OCI-LY1 (cell line): ENCODE measurements around the gene PRSS53.

Source experiments
- H2AFZ ChIP-seq: fragments of 200-600 bp; sonication (generic), shearing (Covaris generic); 2 replicates; pipeline ENCODE4 v1.6.0; 2014; ENCODE audit warnings: antibody characterized with exemption, mild to moderate bottlenecking, low read length
- H3F3A ChIP-seq: fragments of 200-600 bp; sonication (generic), shearing (Covaris generic); 2 replicates; pipeline ENCODE4 v1.6.0; 2014; ENCODE audit warnings: mild to moderate bottlenecking, antibody characterized with exemption, low read length, moderate library complexity; ENCODE audit not compliant: insufficient read depth
- H3K27ac ChIP-seq: fragments of 200-600 bp; sonication (generic); 2 replicates; pipeline ENCODE4 v1.5.1; 2014; ENCODE audit warnings: low read length, mixed run types, mild to moderate bottlenecking, low read depth; ENCODE audit not compliant: poor library complexity, severe bottlenecking
- H3K27me3 ChIP-seq: fragments of 200-600 bp; sonication (generic); 2 replicates; pipeline ENCODE4 v1.6.0; 2014; ENCODE audit warnings: antibody characterized with exemption, mild to moderate bottlenecking, low read length, moderate library complexity; ENCODE audit not compliant: insufficient read depth
- H3K36me3 ChIP-seq: fragments of 200-600 bp; sonication (generic); 2 replicates; pipeline ENCODE4 v1.6.1; 2014; ENCODE audit warnings: mild to moderate bottlenecking, antibody characterized with exemption, low read length, moderate library complexity, mixed read lengths; ENCODE audit not compliant: insufficient read depth
- H3K4me1 ChIP-seq: fragments of 200-600 bp; sonication (generic); 2 replicates; pipeline ENCODE4 v1.5.1; 2014; ENCODE audit warnings: mild to moderate bottlenecking, low read length, moderate library complexity; ENCODE audit not compliant: insufficient read depth, severe bottlenecking
- H3K4me2 ChIP-seq: fragments of 200-600 bp; sonication (generic), shearing (Covaris generic); 2 replicates; pipeline ENCODE4 v1.6.1; 2014; ENCODE audit warnings: low read length
- H3K4me3 ChIP-seq: fragments of 200-600 bp; sonication (generic); 2 replicates; pipeline ENCODE4 v1.5.1; 2014; ENCODE audit warnings: low read length, low read depth, mild to moderate bottlenecking, mixed read lengths; ENCODE audit not compliant: poor library complexity, severe bottlenecking
- H3K79me2 ChIP-seq: fragments of 200-600 bp; shearing (Covaris generic); 2 replicates; pipeline ENCODE4 v1.6.1; 2016; ENCODE audit warnings: mixed run types, low read length, mixed read lengths; ENCODE audit not compliant: insufficient read depth
- H3K9ac ChIP-seq: fragments of 200-600 bp; sonication (generic), shearing (Covaris generic); 2 replicates; pipeline ENCODE4 v1.6.1; 2014; ENCODE audit warnings: mild to moderate bottlenecking, low read length, mixed read lengths
- H3K9me2 ChIP-seq: fragments of 200-600 bp; sonication (generic), shearing (Covaris generic); 2 replicates; pipeline ENCODE4 v1.6.1; 2014; ENCODE audit warnings: low read depth, mild to moderate bottlenecking, low read length, mixed read lengths
- H3K9me3 ChIP-seq: fragments of 200-600 bp; shearing (Covaris generic); 2 replicates; pipeline ENCODE4 v1.6.1; 2014; ENCODE audit warnings: low read length, mixed read lengths
- H4K20me1 ChIP-seq: fragments of 200-600 bp; sonication (generic), shearing (Covaris generic); 2 replicates; pipeline ENCODE4 v1.6.0; 2016; ENCODE audit warnings: mild to moderate bottlenecking, low read length; ENCODE audit not compliant: insufficient read depth
- EZH2 ChIP-seq: fragments of 200-600 bp; sonication (generic), shearing (Covaris generic); IDR thresholded peaks from 2 replicates; pipeline ENCODE4 v1.8.0; 2017; ENCODE audit warnings: borderline replicate concordance, mixed run types, mild to moderate bottlenecking, antibody characterized with exemption, low read length, moderate library complexity, mixed read lengths
- TF ChIP-seq, protein P1 (sequence below): fragments of 200-600 bp; sonication (generic), shearing (Covaris generic); IDR thresholded peaks from 2 replicates; pipeline ENCODE4 v1.5.1; 2017; ENCODE audit warnings: mild to moderate bottlenecking, antibody characterized with exemption, low read length, moderate library complexity, mixed read lengths

The PRSS53 gene

DNA sequence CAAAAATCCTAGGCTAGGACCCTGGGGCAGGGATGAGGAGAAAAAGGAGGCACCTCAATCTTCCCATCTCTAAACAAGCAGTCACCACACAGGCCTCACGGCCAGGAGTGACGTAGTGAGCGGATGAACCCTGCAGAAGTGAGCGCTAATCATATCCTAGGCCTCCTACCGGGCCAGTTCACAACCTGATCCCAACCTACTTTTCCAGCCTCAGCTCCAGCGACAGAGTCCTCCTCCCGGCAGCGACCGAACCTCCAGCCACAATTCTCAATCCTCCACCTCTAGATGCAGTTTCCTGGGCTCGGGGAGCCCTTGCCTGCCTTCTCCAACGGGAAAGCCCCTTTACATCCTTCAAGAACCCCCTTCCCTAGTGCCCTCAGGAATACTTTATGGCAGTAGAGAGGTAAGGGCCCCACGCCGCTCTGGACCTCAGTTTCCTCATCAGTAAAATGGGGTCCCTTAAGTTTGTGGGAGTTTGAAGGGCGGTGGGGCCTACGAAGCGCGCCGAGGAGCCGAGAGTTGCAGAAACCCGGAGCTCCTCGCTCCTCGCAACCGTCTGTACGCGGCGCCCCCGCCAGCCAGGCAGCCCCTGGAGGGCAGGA lies 16.1 kb downstream of the PRSS53 start:
- peaks cover 17% of the 10 kb centered on the region for H3K36me3 ChIP-seq
- H3K4me1 ChIP-seq, result peaks cover 22% of the 10 kb centered on the region
- peak overlapping the region; percentile 92 for H3K9ac ChIP-seq
- H3K4me2 ChIP-seq, result peak overlapping the region; percentile 83
- H3K79me2 ChIP-seq, result peaks cover 33% of the 10 kb centered on the region
- H3K4me3 ChIP-seq, result peak overlapping the region; percentile 87
- no peak for TF ChIP-seq EZH2
- TF ChIP-seq, protein P1, sequence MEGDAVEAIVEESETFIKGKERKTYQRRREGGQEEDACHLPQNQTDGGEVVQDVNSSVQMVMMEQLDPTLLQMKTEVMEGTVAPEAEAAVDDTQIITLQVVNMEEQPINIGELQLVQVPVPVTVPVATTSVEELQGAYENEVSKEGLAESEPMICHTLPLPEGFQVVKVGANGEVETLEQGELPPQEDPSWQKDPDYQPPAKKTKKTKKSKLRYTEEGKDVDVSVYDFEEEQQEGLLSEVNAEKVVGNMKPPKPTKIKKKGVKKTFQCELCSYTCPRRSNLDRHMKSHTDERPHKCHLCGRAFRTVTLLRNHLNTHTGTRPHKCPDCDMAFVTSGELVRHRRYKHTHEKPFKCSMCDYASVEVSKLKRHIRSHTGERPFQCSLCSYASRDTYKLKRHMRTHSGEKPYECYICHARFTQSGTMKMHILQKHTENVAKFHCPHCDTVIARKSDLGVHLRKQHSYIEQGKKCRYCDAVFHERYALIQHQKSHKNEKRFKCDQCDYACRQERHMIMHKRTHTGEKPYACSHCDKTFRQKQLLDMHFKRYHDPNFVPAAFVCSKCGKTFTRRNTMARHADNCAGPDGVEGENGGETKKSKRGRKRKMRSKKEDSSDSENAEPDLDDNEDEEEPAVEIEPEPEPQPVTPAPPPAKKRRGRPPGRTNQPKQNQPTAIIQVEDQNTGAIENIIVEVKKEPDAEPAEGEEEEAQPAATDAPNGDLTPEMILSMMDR, result no peak
- no peaks in the 10 kb centered on the region for H3K27me3 ChIP-seq
- H2AFZ ChIP-seq, result no peak overlapping the region
- peak overlapping the region; percentile 60 for H3K27ac ChIP-seq
- H3K9me2 ChIP-seq, result no peaks in the 10 kb centered on the region
- no peaks in the 10 kb centered on the region for H3K9me3 ChIP-seq
- no peaks in the 10 kb centered on the region for H4K20me1 ChIP-seq
- H3F3A ChIP-seq, result no peaks in the 10 kb centered on the region

DNA sequence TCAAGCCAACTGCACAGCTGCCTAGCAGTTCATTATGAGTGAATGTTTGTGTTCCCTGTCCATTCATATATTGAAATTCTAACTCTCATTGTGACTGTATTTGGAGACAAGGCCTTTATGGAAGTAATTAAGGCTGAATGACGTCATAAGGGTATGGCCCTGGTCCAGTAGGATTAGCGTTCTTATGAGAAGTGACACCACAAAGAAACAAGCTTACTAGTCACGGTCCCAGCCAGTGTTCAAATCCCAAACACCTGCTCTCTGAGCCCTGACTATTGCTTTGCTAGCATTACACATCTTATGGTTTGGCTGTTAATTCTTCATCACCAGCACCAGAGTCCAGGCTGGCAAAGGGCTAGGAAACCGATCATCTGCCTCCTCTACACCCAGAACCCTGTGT lies 16.9 kb downstream of the PRSS53 start:
- peak overlapping the region; percentile 60 for H3K27ac ChIP-seq
- H4K20me1 ChIP-seq, result no peaks in the 10 kb centered on the region
- H3F3A ChIP-seq, result no peaks in the 10 kb centered on the region
- peak overlapping the region; percentile 87 for H3K4me3 ChIP-seq
- H3K4me2 ChIP-seq, result peak overlapping the region; percentile 83
- peaks cover 10% of the 10 kb centered on the region for H3K36me3 ChIP-seq
- peaks cover 33% of the 10 kb centered on the region for H3K79me2 ChIP-seq
- no peaks in the 10 kb centered on the region for H3K9me2 ChIP-seq
- H3K9me3 ChIP-seq, result no peaks in the 10 kb centered on the region
- no peak overlapping the region for H2AFZ ChIP-seq
- H3K4me1 ChIP-seq, result peaks cover 22% of the 10 kb centered on the region
- H3K9ac ChIP-seq, result peak overlapping the region; percentile 92
- no peak for TF ChIP-seq EZH2
- TF ChIP-seq, protein P1, result no peak
- H3K27me3 ChIP-seq, result no peaks in the 10 kb centered on the region

DNA sequence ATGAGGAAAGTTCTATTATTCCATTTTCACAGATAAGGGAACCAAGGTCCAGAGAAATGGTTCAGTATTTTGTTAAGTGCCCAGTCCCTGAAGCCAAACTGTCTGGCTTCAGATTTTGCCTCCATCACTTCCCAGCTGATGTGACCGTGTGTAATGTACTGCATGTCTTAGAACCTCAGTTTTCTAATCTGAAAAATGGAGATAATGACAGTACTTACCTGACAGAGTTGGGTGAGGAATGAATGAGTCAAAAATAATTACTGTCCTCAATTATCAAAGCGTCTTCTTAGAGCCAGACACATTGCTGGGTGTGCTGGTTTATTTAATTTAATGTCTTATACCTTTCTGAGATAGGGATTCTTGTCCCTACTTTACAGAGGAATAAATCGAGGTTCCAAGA lies 21.4 kb downstream of the PRSS53 start:
- Histone ChIP-seq H3K27me3 (no peaks in the 10 kb centered on the region), H3K27ac (no peak overlapping the region)

More for the DNA sequence above, 21.4 kb downstream of the PRSS53 start:
- Histone ChIP-seq H3K9me3 (no peaks in the 10 kb centered on the region), H3K36me3 (no peaks in the 10 kb centered on the region; the same call in 1 of the 2 replicates), H3K4me2 (no peak overlapping the region), H2AFZ (no peak overlapping the region), H3K9ac (no peak overlapping the region), H3K4me3 (no peak overlapping the region), H3K79me2 (peaks cover 22% of the 10 kb centered on the region), H3K4me1 (peaks cover 11% of the 10 kb centered on the region), H4K20me1 (no peaks in the 10 kb centered on the region), H3K9me2 (no peaks in the 10 kb centered on the region), H3F3A (no peaks in the 10 kb centered on the region)
- TF ChIP-seq EZH2, result no peak
- TF ChIP-seq, protein P1, result no peak
